Psoas muscle (tissue), 8 donors: Measurements from ENCODE around the gene RAB3IP. TPM values are rescaled to one million over a fixed set of nuclear protein-coding genes. Genes with fewer than 3 reads are reported as not detected.
"Not testable (repeated sequence)": the region's sequence is repeated elsewhere in the genome, so short reads cannot be mapped to it uniquely, and the experiment has no call there.

Source experiments
- ATAC-seq, 4 donors: fragments of 200-7000 bp; cut with Tn5 transposase; one replicate each; pipeline ENCODE4 v1.9.1; 2020; ENCODE audit warnings: moderate library complexity in 3 of 4, mild to moderate bottlenecking in 2 of 4
- DNase-seq, 2 donors: peaks; one replicate each; pipeline ENCODE4 v3.0.0-alpha.2; 2020
- H3K27ac ChIP-seq: fragments of 200-600 bp; one replicate; pipeline ENCODE4 v1.8.0; 2022
- H3K27me3 ChIP-seq, 3 donors: fragments of 200-600 bp in 1 of 3; one replicate each; pipeline versions ENCODE4 v1.6.1 to v1.8.0; 2013 to 2022; ENCODE audit warnings: low read length in 2 of 3, mild to moderate bottlenecking in 2 of 3, moderate library complexity in 1 of 3; ENCODE audit not compliant: insufficient read depth in 3 of 3
- H3K36me3 ChIP-seq, 2 donors: fragments of 200-600 bp in 1 of 2; one replicate each; pipeline versions ENCODE4 v1.6.1 to v1.8.0; 2013 to 2022; ENCODE audit warnings: low read depth in 1 of 2, mild to moderate bottlenecking in 1 of 2, moderate library complexity in 1 of 2; ENCODE audit not compliant: insufficient read depth in 1 of 2
- H3K4me1 ChIP-seq: fragments of 200-600 bp; one replicate; pipeline ENCODE4 v1.8.0; 2022
- H3K4me3 ChIP-seq: fragments of 200-600 bp; one replicate; pipeline ENCODE4 v1.8.0; 2022; ENCODE audit warnings: mild to moderate bottlenecking
- H3K9me3 ChIP-seq: fragments of 200-600 bp; one replicate; pipeline ENCODE4 v1.8.0; 2022
- WGBS, 3 donors: extraction: QIAGEN DNeasy Blood & Tissue Kit; methylation state at CpG; one replicate each; pipeline versions ENCODE4 v1.1.6 to v1.1.7; 2013; 5-methylcytosine and 5-hydroxymethylcytosine counted together
- intact Hi-C, 2 donors: fragments of 100-400 bp; cut with DNase I; formaldehyde crosslinking; loops; one replicate each; pipeline versions ENCODE4 v1.11.0 to v1.14.2; 2022
- polyA plus RNA-seq, 3 donors: library from polyadenylated mRNA; stranded (reverse); fragments of 200-250 nt; gene quantifications; one replicate each; pipeline ENCODE4 v1.2.3, GENCODE V29; 2013
- total RNA-seq, 4 donors: library from RNA; stranded (reverse); fragmentation: NEBNext Ultra II Directional in 2 of 4; extraction: Animal tissue kit (Norgen Biotek cat#: 25700) in 2 of 4; gene quantifications; one replicate each; pipeline versions ENCODE4 v1.2.1 to v1.2.4, GENCODE V29; 2021 to 2023
- TF ChIP-seq, protein P1 (sequence below): fragments of 200-600 bp; IDR thresholded peaks from one replicate; pipeline ENCODE4 v1.8.0; 2022; ENCODE audit warnings: antibody characterized with exemption
- donor health status: healthy with polysubstance abuse.
- donor health status: DM: no; HTN: no; CAD: no; lungs with moderate emphysema.
- donor health status: Bipolar disorder and iron deficiency.
- donor health status: healthy.
- donor health status: DM: yes; HTN: yes; CAD: no.
- donor health status: DM: no; HTN: no; CAD: no.
- donor health status: DM: no; HTN: no; CAD: no.
- donor health status: DM: yes; HTN: yes; CAD: no.

RAB3IP gene
- total and polyA plus RNA-seq, 7 donors = 11.3 to 38.2 (median 19.3) TPM

DNA sequence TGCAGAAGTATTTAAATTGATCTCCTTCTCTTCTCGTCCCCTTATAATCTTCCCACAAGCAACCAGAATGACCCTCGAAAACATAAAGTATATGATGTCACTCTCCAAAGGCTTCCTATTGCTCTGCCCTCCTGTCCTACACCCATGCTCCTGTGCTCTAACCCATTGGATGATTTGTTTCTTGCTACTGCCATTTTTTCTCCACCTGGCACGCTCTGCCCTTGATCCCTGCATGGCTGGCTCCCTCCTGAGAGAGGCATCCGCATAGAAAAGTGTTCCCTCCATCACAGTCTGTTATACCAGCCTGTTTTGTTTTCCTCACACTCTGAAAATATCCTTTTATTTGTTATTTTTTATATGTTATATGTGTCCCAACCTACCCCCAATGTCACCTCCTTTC, 106.2 kb downstream of the RAB3IP start:
- 84 to 88% (median 84%) methylated on average over 4 of the region's 4 CpGs for WGBS, 3 donors
- H3K27ac ChIP-seq = no peak overlapping the region
- intact Hi-C loops = no loop called here
- H3K9me3 ChIP-seq = no peaks in the 10 kb centered on the region
- DNase-seq (no peak), ATAC-seq (no peak)
- peaks cover 0 to 3% (median 0%) of the 10 kb centered on the region in 3 donors for H3K27me3 ChIP-seq
- no peaks in the 10 kb centered on the region for H3K36me3 ChIP-seq
- no peaks in the 10 kb centered on the region for H3K4me1 ChIP-seq
- no peak overlapping the region for H3K4me3 ChIP-seq
- TF ChIP-seq, protein P1, sequence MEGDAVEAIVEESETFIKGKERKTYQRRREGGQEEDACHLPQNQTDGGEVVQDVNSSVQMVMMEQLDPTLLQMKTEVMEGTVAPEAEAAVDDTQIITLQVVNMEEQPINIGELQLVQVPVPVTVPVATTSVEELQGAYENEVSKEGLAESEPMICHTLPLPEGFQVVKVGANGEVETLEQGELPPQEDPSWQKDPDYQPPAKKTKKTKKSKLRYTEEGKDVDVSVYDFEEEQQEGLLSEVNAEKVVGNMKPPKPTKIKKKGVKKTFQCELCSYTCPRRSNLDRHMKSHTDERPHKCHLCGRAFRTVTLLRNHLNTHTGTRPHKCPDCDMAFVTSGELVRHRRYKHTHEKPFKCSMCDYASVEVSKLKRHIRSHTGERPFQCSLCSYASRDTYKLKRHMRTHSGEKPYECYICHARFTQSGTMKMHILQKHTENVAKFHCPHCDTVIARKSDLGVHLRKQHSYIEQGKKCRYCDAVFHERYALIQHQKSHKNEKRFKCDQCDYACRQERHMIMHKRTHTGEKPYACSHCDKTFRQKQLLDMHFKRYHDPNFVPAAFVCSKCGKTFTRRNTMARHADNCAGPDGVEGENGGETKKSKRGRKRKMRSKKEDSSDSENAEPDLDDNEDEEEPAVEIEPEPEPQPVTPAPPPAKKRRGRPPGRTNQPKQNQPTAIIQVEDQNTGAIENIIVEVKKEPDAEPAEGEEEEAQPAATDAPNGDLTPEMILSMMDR = no peak

DNA sequence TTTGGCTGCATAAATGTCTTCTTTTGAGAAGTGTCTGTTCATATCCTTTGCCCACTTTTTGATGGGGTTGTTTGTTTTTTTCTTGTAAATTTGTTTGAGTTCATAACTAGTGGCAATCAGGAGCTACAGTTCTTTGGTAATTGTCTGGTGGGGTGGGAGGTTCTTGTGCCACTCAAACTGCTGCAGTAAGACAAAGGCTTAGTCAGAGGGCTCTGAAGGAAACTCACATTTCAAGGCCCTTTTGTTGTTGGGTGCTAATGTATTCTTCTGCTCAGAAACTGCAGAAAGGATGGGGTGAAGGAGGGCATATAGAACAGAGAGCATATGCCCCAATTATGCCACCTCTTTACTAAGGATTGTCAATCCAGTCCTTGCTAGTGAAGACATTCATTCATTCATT, 108.3 kb downstream of the RAB3IP start:
- H3K9me3 ChIP-seq = no peaks in the 10 kb centered on the region
- ATAC-seq (no peak), DNase-seq (no peak)
- intact Hi-C loops = no loop called here
- H3K36me3 ChIP-seq = no peaks in the 10 kb centered on the region
- TF ChIP-seq, protein P1 = no peak
- H3K27me3 ChIP-seq = no peaks in the 10 kb centered on the region
- H3K4me1 ChIP-seq = no peaks in the 10 kb centered on the region
- H3K4me3 ChIP-seq = no peak overlapping the region
- H3K27ac ChIP-seq = no peak overlapping the region

DNA sequence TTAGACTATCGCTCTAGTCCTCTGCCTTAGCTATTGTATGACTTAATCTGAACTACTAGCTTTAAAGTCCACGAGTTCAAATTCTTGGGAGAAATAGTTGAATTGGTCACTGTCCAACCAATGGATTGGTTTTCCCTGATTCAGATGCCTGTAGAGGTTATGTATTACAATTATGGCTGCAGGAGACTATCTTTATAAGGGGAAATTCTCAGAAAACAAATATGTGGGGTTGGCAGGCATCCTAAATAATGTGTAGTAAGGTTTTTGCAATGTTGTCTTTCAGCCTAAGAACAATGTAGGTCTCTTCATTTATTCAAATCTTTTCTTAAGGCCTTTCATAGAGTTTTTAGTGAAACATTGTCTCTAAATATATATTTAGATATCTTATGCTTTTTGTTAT, 113.3 kb downstream of the RAB3IP start:
- ATAC-seq (no peak), DNase-seq (no peak)
- no peak overlapping the region for H3K4me3 ChIP-seq
- WGBS, 3 donors = 88 to 92% (median 89%) methylated on average over 2 of the region's 2 CpGs
- TF ChIP-seq, protein P1 = no peak
- H3K27me3 ChIP-seq = no peaks in the 10 kb centered on the region
- intact Hi-C loops = no loop called here
- H3K27ac ChIP-seq = no peak overlapping the region
- no peaks in the 10 kb centered on the region for H3K36me3 ChIP-seq
- no peaks in the 10 kb centered on the region for H3K9me3 ChIP-seq
- H3K4me1 ChIP-seq = no peaks in the 10 kb centered on the region

DNA sequence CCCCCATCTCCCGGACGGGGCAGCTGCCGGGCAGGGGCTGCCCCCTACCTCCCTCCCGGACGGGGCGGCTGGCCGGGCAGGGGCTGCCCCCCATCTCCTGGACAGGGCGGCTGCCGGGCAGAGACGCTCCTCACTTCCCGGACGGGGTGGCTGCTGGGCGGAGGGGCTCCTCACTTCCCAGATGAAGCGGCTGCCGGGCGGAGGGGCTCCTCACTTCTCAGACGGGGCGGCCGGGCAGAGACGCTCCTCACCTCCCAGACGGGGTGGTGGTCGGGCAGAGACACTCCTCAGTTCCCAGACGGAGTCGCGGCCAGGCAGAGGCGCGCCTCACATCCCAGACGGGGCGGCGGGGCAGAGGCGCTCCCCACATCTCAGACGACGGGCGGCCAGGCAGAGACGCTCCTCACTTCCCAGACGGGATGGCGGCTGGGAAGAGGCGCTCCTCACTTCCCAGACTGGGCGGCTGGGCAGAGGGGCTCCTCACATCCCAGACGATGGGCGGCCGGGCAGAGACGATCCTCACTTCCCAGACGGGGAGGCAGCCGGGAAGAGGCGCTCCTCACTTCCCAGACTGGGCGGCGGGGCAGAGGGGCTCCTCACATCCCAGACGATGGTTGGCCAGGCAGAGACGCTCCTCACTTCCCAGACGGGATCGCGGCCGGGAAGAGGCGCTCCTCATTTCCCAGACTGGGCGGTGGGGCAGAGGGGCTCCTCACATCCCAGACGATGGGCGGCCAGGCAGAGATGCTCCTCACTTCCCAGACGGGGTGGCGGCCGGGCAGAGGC, 114.7 kb downstream of the RAB3IP start:
- H3K36me3 ChIP-seq, H3K9me3 ChIP-seq, ATAC-seq, H3K27ac ChIP-seq, H3K27me3 ChIP-seq, H3K4me1 ChIP-seq, intact Hi-C loops, H3K4me3 ChIP-seq: not testable (repeated sequence)
- peak in 1 of 2 donors; percentile 12 for DNase-seq
- WGBS, 3 donors = 94 to 99% (median 97%) methylated on average over 44 to 61 of the region's 61 CpGs

DNA sequence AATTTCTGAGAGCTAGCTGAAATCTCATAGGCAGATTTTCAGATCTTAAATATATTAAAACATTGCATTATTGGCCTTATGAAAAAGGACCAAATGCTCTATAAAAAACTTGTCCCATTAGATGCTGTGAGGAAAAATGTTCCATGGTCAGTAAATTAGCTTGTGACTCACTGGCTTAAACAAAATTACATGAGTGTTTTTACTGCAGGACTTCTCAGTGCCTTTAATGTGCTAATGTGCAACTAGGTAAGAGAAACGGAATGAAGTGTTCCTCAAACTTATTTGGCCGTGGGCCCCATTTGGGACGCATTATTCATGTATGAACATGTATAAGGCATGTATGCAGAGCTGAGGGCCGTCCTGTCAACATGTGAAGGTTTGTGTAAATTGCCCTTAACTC, 128.0 kb downstream of the RAB3IP start:
- H3K36me3 ChIP-seq = no peaks in the 10 kb centered on the region
- ATAC-seq (no peak), DNase-seq (no peak)
- 84 to 91% (median 85%) methylated on average over 4 of the region's 4 CpGs for WGBS, 3 donors
- peaks cover 0 to 2% (median 0%) of the 10 kb centered on the region in 3 donors for H3K27me3 ChIP-seq
- H3K4me3 ChIP-seq = no peak overlapping the region
- no peaks in the 10 kb centered on the region for H3K9me3 ChIP-seq
- intact Hi-C loops = no loop called here
- no peaks in the 10 kb centered on the region for H3K4me1 ChIP-seq
- H3K27ac ChIP-seq = no peak overlapping the region
- TF ChIP-seq, protein P1 = no peak
